CD14-positive monocyte (primary cell): ENCODE results near the gene LRPPRC. TPM values are rescaled to one million over a fixed set of nuclear protein-coding genes. Genes with fewer than 3 reads are reported as not detected.

Source experiments
- DNase-seq, 3 donors: peaks; one replicate each; pipeline ENCODE4 v3.0.0-alpha.2; 2011 to 2022
- H2AFZ ChIP-seq: 2 replicates; pipeline ENCODE4 v1.6.0; 2012; ENCODE audit warnings: mild to moderate bottlenecking, low read depth, low read length, inconsistent platforms; ENCODE audit not compliant: insufficient read depth, poor library complexity, severe bottlenecking
- H3K27ac ChIP-seq, 2 donors: 1 replicate in 1 of 2; 2 replicates in 1 of 2; pipeline ENCODE4 v1.5.1; 2012 to 2013; ENCODE audit warnings: low read length in 2 of 2, control low read depth in 1 of 2, inconsistent platforms in 1 of 2, low read depth in 1 of 2, mild to moderate bottlenecking in 1 of 2
- H3K27me3 ChIP-seq, 2 donors: one replicate each; pipeline versions ENCODE4 v1.6.0 to v1.6.1; 2011 to 2013; ENCODE audit warnings: low read length in 2 of 2; ENCODE audit not compliant: control insufficient read depth in 2 of 2, insufficient read depth in 2 of 2
- H3K36me3 ChIP-seq, 2 donors: replicated peaks in 1 of 2; 1 replicate in 1 of 2; 2 replicates in 1 of 2; pipeline versions ENCODE4 v1.5.1 to v1.6.1; 2012 to 2013; ENCODE audit warnings: low read length in 2 of 2, control low read depth in 1 of 2, inconsistent platforms in 1 of 2, mild to moderate bottlenecking in 1 of 2; ENCODE audit not compliant: insufficient read depth in 2 of 2, control insufficient read depth in 1 of 2
- H3K4me1 ChIP-seq, 2 donors: 1 replicate in 1 of 2; 2 replicates in 1 of 2; pipeline versions ENCODE4 v1.5.1 to v1.6.1; 2012 to 2013; ENCODE audit warnings: low read length in 2 of 2, control low read depth in 1 of 2, inconsistent platforms in 1 of 2, mild to moderate bottlenecking in 1 of 2, moderate library complexity in 1 of 2; ENCODE audit not compliant: insufficient read depth in 2 of 2, control insufficient read depth in 1 of 2
- H3K4me2 ChIP-seq: replicated peaks from 2 replicates; pipeline ENCODE3; 2012; ENCODE audit warnings: low read length, moderate library complexity, mild to moderate bottlenecking; ENCODE audit not compliant: poor library complexity, severe bottlenecking; ENCODE audit errors: extremely low read depth
- H3K4me3 ChIP-seq, 3 experiments: fragments of 200-600 bp in 1 of 3; sonication (generic) in 1 of 3; replicated peaks in 1 of 3; 1 replicate in 2 of 3; 2 replicates in 1 of 3; pipeline ENCODE4 v1.5.1; 2011 to 2013; ENCODE audit warnings: low read length in 3 of 3, mild to moderate bottlenecking in 3 of 3, control low read depth in 2 of 3, low read depth in 2 of 3, inconsistent platforms in 1 of 3, moderate library complexity in 1 of 3
- H3K79me2 ChIP-seq: 2 replicates; pipeline ENCODE4 v1.6.0; 2012; ENCODE audit warnings: mild to moderate bottlenecking, control low read depth, inconsistent platforms, low read length, moderate library complexity; ENCODE audit not compliant: insufficient read depth
- H3K9ac ChIP-seq: 2 replicates; pipeline ENCODE4 v1.6.0; 2017; ENCODE audit warnings: low read length, mild to moderate bottlenecking; ENCODE audit not compliant: insufficient read depth, poor library complexity, severe bottlenecking
- H3K9me3 ChIP-seq, 2 donors: replicated peaks in 1 of 2; 1 replicate in 1 of 2; 2 replicates in 1 of 2; pipeline versions ENCODE4 v1.5.1 to v1.6.1; 2012 to 2013; ENCODE audit warnings: low read length in 2 of 2, control low read depth in 1 of 2; ENCODE audit not compliant: control insufficient read depth in 1 of 2, insufficient read depth in 1 of 2
- H4K20me1 ChIP-seq: 2 replicates; pipeline ENCODE4 v1.6.0; 2012; ENCODE audit warnings: mild to moderate bottlenecking, low read length, control low read depth, moderate library complexity; ENCODE audit not compliant: insufficient read depth
- H3K27ac Mint-ChIP-seq, 7 donors: one replicate each; pipeline ENCODE4 v1.8.0; 2020; ENCODE audit warnings: mild to moderate bottlenecking in 7 of 7, mixed read lengths in 7 of 7, moderate library complexity in 6 of 7, inconsistent platforms in 2 of 7
- H3K27me3 Mint-ChIP-seq, 3 donors: one replicate each; pipeline ENCODE4 v1.8.0; 2021 to 2022; ENCODE audit warnings: low read depth in 3 of 3, mild to moderate bottlenecking in 3 of 3, mixed read lengths in 3 of 3, moderate library complexity in 3 of 3, inconsistent platforms in 1 of 3
- H3K36me3 Mint-ChIP-seq, 2 donors: one replicate each; pipeline ENCODE4 v1.8.0; 2020; ENCODE audit warnings: mixed read lengths in 2 of 2, inconsistent platforms in 1 of 2, mild to moderate bottlenecking in 1 of 2
- H3K4me1 Mint-ChIP-seq: one replicate; pipeline ENCODE4 v1.8.0; 2020; ENCODE audit warnings: mild to moderate bottlenecking, mixed read lengths
- H3K4me3 Mint-ChIP-seq, 2 donors: one replicate each; pipeline ENCODE4 v1.8.0; 2020; ENCODE audit warnings: mild to moderate bottlenecking in 2 of 2, mixed read lengths in 2 of 2, moderate library complexity in 1 of 2
- H3K9me3 Mint-ChIP-seq, 7 donors: one replicate each; pipeline ENCODE4 v1.8.0; 2020 to 2022; ENCODE audit warnings: mixed read lengths in 7 of 7, mild to moderate bottlenecking in 6 of 7, moderate library complexity in 6 of 7, inconsistent platforms in 2 of 7
- CTCF ChIP-seq: fragments of 200-600 bp; IDR thresholded peaks from one replicate; pipeline ENCODE4 v1.8.0; 2022; ENCODE audit warnings: antibody characterized with exemption, mild to moderate bottlenecking
- WGBS: methylation state at CpG from one replicate; pipeline ENCODE4 v1.1.5; 2013; ENCODE audit warnings: missing lambda C conversion rate; ENCODE audit not compliant: insufficient coverage; 5-methylcytosine and 5-hydroxymethylcytosine counted together
- intact Hi-C, 2 donors: fragments of 100-400 bp; cut with micrococcal nuclease; formaldehyde crosslinking; loops; one replicate each; pipeline versions ENCODE4 v1.15.0 to v1.15.1; 2023
- polyA minus RNA-seq: library from RNA; depleted of rRNA, polyadenylated mRNA; stranded (reverse); fragments of >200 nt; gene quantifications from 2 replicates; pipeline ENCODE4 v1.2.3, GENCODE V29; 2012
- polyA plus RNA-seq, 3 donors: library from polyadenylated mRNA; depleted of rRNA in 1 of 3; unstranded in 2 of 3; stranded (reverse) in 1 of 3; fragments of 300-500 nt in 2 of 3; fragments of >200 nt in 1 of 3; fragmentation: Illumina TruSeq in 2 of 3; gene quantifications; 1 replicate in 2 of 3; 2 replicates in 1 of 3; pipeline ENCODE4 v1.2.3, GENCODE V29; 2012 to 2021
- total RNA-seq, 12 experiments: library from RNA in 1 of 12; stranded (reverse) in 1 of 12; fragments of 120-200 nt in 1 of 12; gene quantifications; one replicate each; pipeline ENCODE4 v1.2.4 and lab custom pipeline; 2013 to 2026; ENCODE audit warnings: mixed read lengths in 6 of 12, inconsistent platforms in 1 of 12

LRPPRC gene
- total RNA-seq (2013) = 30.0 TPM
- polyA plus RNA-seq (10 to 100 TPM; 15.5 to 25.0 (median 24.8) TPM), polyA minus RNA-seq (9.8 and 17.9 TPM in 2 replicates), total RNA-seq (lab: John Stamatoyannopoulos, UW) (37.8 to 123 (median 88.1) reads per million in 11 experiments)

- Histone ChIP-seq H3K36me3 (peaks cover 15 to 18% of the 10 kb centered on the region in 2 donors), H2AFZ (peak within 1 kb of the TSS; percentile 96), H3K4me1 (peaks cover 10 to 21% of the 10 kb centered on the region in 2 donors), H4K20me1 (peaks cover 33% of the 10 kb centered on the region), H3K27me3 (no peaks in the 10 kb centered on the region), H3K9me3 (no peaks in the 10 kb centered on the region), H3K27ac (peak within 1 kb of the TSS; percentile 63 to 90), H3K4me3 (peak within 1 kb of the TSS; percentile 63 to 90 (median 81)), H3K79me2 (peaks cover 49% of the 10 kb centered on the region), H3K4me2 (peak within 1 kb of the TSS; percentile 88), H3K9ac (peak within 1 kb of the TSS; percentile 94)
- under 1% methylated on average over 47 of the region's 64 CpGs for WGBS
- intact Hi-C loops = loop anchor here (2.0 to 10.0 kb wide), 7 partner anchors 169 to 1619 kb away; partner anchors contain the start of genes CAMKMT (in 2 of the 2), PPM1B (in 2 of the 2), PREPL (in 2 of the 2) and DYNC2LI1 (in 1 of the 2)
- TF ChIP-seq CTCF = no peak
- peak within 1 kb of the TSS; percentile 91 to 96 for H3K4me3 Mint-ChIP-seq
- no peaks in the 10 kb centered on the region for H3K9me3 Mint-ChIP-seq
- peaks cover 1 to 6% (median 6%) of the 10 kb centered on the region in 3 donors for H3K27me3 Mint-ChIP-seq
- H3K4me1 Mint-ChIP-seq = peaks cover 25% of the 10 kb centered on the region
- peak within 1 kb of the TSS; percentile 97 to 99 (median 99) for H3K27ac Mint-ChIP-seq
- H3K36me3 Mint-ChIP-seq = peaks cover 19 to 21% of the 10 kb centered on the region in 2 donors
- peak; percentile 87 to 90 (median 87) for DNase-seq
Observed at GRCh38 chr2:43995733-43996533, at the start of gene LRPPRC. Gene LRPPRC (minus strand): TSS chr2:43995989. CDS start chr2:43995947, 42 bp downstream.

GRCh38 chr2:44045061-44045460, 49.3 kb upstream of the LRPPRC start:
- Histone ChIP-seq H3K9me3 (no peaks in the 10 kb centered on the region), H3K36me3 (no peaks in the 10 kb centered on the region), H3K4me2 (no peak overlapping the region), H2AFZ (no peak overlapping the region), H3K79me2 (no peaks in the 10 kb centered on the region), H3K4me3 (no peak overlapping the region), H3K4me1 (no peaks in the 10 kb centered on the region), H3K9ac (no peak overlapping the region), H3K27me3 (no peaks in the 10 kb centered on the region), H4K20me1 (no peaks in the 10 kb centered on the region), H3K27ac (no peak overlapping the region)
- 80% methylated on average over 1 of the region's 3 CpGs for WGBS
- Mint-ChIP-seq H3K4me3 (no peak overlapping the region), H3K27me3 (peaks cover 7 to 11% (median 7%) of the 10 kb centered on the region in 3 donors), H3K36me3 (no peaks in the 10 kb centered on the region), H3K27ac (no peak overlapping the region), H3K4me1 (peaks cover 2% of the 10 kb centered on the region), H3K9me3 (no peaks in the 10 kb centered on the region)
- no peak for TF ChIP-seq CTCF
- intact Hi-C loops = loop anchor here in 1 of 2 donors (2.0 kb wide), 1 partner anchor 910 kb away; no protein-coding TSS in a partner anchor
- no peak for DNase-seq
